HEK293 (cell line): Measurements from ENCODE around the gene FCGBP.

Source experiments
- CTCF ChIP-seq: fragments of 450-650 bp; formaldehyde crosslinking; IDR thresholded peaks from 2 replicates; pipeline ENCODE4 v1.5.1; 2016; ENCODE audit warnings: missing biosample characterization, missing genetic modification characterization
- PBX3 ChIP-seq: sonication (generic); formaldehyde crosslinking; IDR thresholded peaks from 2 replicates; pipeline ENCODE4 v1.8.1; 2022; ENCODE audit warnings: mild to moderate bottlenecking, moderate library complexity, missing genetic modification reagents
- ZBTB8A ChIP-seq: fragments of 450-650 bp; formaldehyde crosslinking; IDR thresholded peaks from 2 replicates; pipeline ENCODE4 v1.5.1; 2016; ENCODE audit warnings: missing biosample characterization, missing genetic modification characterization
- ZNF223 ChIP-seq: fragments of 450-650 bp; formaldehyde crosslinking; IDR thresholded peaks from 2 replicates; pipeline ENCODE4 v1.5.1; 2016; ENCODE audit warnings: missing biosample characterization, missing genetic modification characterization
- ZNF416 ChIP-seq: fragments of 450-650 bp; formaldehyde crosslinking; IDR thresholded peaks from 2 replicates; pipeline ENCODE4 v1.5.1; 2016; ENCODE audit warnings: missing biosample characterization, missing genetic modification characterization
- ZNF488 ChIP-seq: fragments of 450-650 bp; formaldehyde crosslinking; IDR thresholded peaks from 2 replicates; pipeline ENCODE4 v1.5.1; 2016; ENCODE audit warnings: missing biosample characterization, missing genetic modification characterization

GRCh38 chr19:39890755-39891551 is 43.5 kb downstream of the FCGBP start:
- TF ChIP-seq ZBTB8A (tag by site-specific recombination) (no peak), ZNF223 (tag by site-specific recombination) (no peak), ZNF488 (tag by site-specific recombination) (no peak), CTCF (tag by site-specific recombination) (0 out of 2 replicates have a peak, but pooled peaks have one; percentile 8), ZNF416 (tag by site-specific recombination) (no peak), PBX3 (CRISPR knock-in tag) (no peak)
